Transverse colon (tissue), 4 donors: ENCODE results near the gene KLHL21. TPM values are rescaled to one million over a fixed set of nuclear protein-coding genes. Genes with fewer than 3 reads are reported as not detected.

Source experiments
- DNase-seq: peaks from one replicate; pipeline ENCODE4 v3.0.0-alpha.2; 2019
- H3K27ac ChIP-seq, 4 donors: fragments of 200-600 bp; sonication (generic); 2 replicates each; pipeline ENCODE4 v1.5.1; 2016 to 2018; ENCODE audit warnings: inconsistent platforms in 4 of 4
- H3K27me3 ChIP-seq: fragments of 200-600 bp; sonication (generic); 2 replicates; pipeline ENCODE4 v1.5.1; 2017; ENCODE audit warnings: inconsistent platforms
- H3K36me3 ChIP-seq, 4 donors: fragments of 200-600 bp; sonication (generic); 2 replicates each; pipeline ENCODE4 v1.5.1; 2017 to 2019; ENCODE audit warnings: inconsistent platforms in 4 of 4
- H3K4me1 ChIP-seq, 4 donors: fragments of 200-600 bp; sonication (generic); 2 replicates each; pipeline ENCODE4 v1.5.1; 2017 to 2020; ENCODE audit warnings: inconsistent platforms in 4 of 4
- H3K4me3 ChIP-seq, 4 donors: fragments of 200-600 bp; sonication (generic); 1 replicate in 1 of 4; 2 replicates in 3 of 4; pipeline versions ENCODE4 v1.5.1 to v1.6.1; 2017 to 2019; ENCODE audit warnings: inconsistent platforms in 4 of 4
- H3K9me3 ChIP-seq, 2 donors: fragments of 200-600 bp; sonication (generic); 2 replicates each; pipeline ENCODE4 v1.5.1; 2017 to 2019; ENCODE audit warnings: inconsistent platforms in 2 of 2
- CTCF ChIP-seq, 5 experiments: fragments of 200-600 bp in 3 of 5; fragments of 450-650 bp in 2 of 5; sonication (generic) in 3 of 5; IDR thresholded peaks; 1 replicate in 2 of 5; 2 replicates in 3 of 5; pipeline ENCODE4 v1.5.1; 2016 to 2017; ENCODE audit warnings: antibody characterized with exemption in 5 of 5, inconsistent platforms in 3 of 5, mild to moderate bottlenecking in 2 of 5, moderate library complexity in 1 of 5
- EP300 ChIP-seq: sonication (generic); formaldehyde crosslinking; IDR thresholded peaks from one replicate; pipeline ENCODE4 v1.6.1; 2017; ENCODE audit warnings: antibody characterized with exemption, low read depth
- POLR2A ChIP-seq: fragments of 450-650 bp; IDR thresholded peaks from one replicate; pipeline ENCODE4 v1.6.1; 2016; ENCODE audit warnings: antibody characterized with exemption, mild to moderate bottlenecking, moderate library complexity
- POLR2AphosphoS5 ChIP-seq, 3 donors: sonication (generic); formaldehyde crosslinking; IDR thresholded peaks; one replicate each; pipeline ENCODE4 v1.6.1; 2016; ENCODE audit warnings: antibody characterized with exemption in 3 of 3
- WGBS, 2 donors: methylation state at CpG; one replicate each; pipeline ENCODE4 v1.1.5; 2018; ENCODE audit warnings: low coverage in 1 of 2; 5-methylcytosine and 5-hydroxymethylcytosine counted together
- in situ Hi-C, 4 donors: fragments of 200-750 bp; cut with MboI; loops; one replicate each; pipeline versions ENCODE4 v1.15.0 to v1.15.1; 2017; ENCODE audit warnings: low sequenced_read_pairs in 3 of 4, low pct_ligation_motif_present in 1 of 4, low pct_unique_long_range_greater_than_20kb in 1 of 4
- intact Hi-C: fragments of 100-400 bp; cut with DNase I; formaldehyde crosslinking; loops from one replicate; pipeline ENCODE4 v1.15.1; 2023; ENCODE audit warnings: low total_unique reads
- total RNA-seq, 4 donors: library from RNA; depleted of rRNA; stranded (reverse); fragments of >200 nt; gene quantifications; one replicate each; pipeline ENCODE4 v1.1.0, GENCODE V29; 2016

KLHL21 gene
- total RNA-seq, 4 donors from 2014 or later: 23.6 to 67.7 (median 36.1) TPM

GRCh38 chr1:6579374-6580118, 23.1 kb downstream of the KLHL21 start, which contains the start of gene ZBTB48:
TSS of gene ZBTB48 (plus strand) at chr1:6579994. CDS start at chr1:6580610, 616 bp downstream.
- no peaks in the 10 kb centered on the region for H3K36me3 ChIP-seq
- peak within 1 kb of the TSS; percentile 55 to 99 (median 84) for H3K4me3 ChIP-seq
- H3K4me1 ChIP-seq: peaks cover 17 to 37% (median 35%) of the 10 kb centered on the region in 4 donors
- intact Hi-C loops (no loop called here), in situ Hi-C loops (loop anchor here in 1 of 4 donors (10.0 kb wide), 1 partner anchor 45 kb away; the partner anchor contains the start of gene THAP3)
- WGBS, 2 donors: 0 to 16% methylated on average over 9 to 43 of the region's 58 CpGs
- H3K27ac ChIP-seq: peak within 1 kb of the TSS; percentile 89 to 98 (median 96)
- no peaks in the 10 kb centered on the region for H3K27me3 ChIP-seq
- TF ChIP-seq POLR2A (peak; percentile 96), POLR2AphosphoS5 (IDR thresholded peaks at IDR 0.05) (peak; percentile 99), CTCF (IDR thresholded peaks at IDR 0.05) (no peak), EP300 (no peak)
- H3K9me3 ChIP-seq: no peaks in the 10 kb centered on the region
- peak; percentile 100 for DNase-seq

- in situ Hi-C loops: loop anchor here in 1 of 4 donors (10.0 kb wide), 1 partner anchor 46 kb away; the partner anchor contains the start of gene THAP3
- Histone ChIP-seq H3K36me3 (no peaks in the 10 kb centered on the region), H3K4me3 (no peak overlapping the region), H3K27ac (peak overlapping the region; percentile 89 to 98 (median 96)), H3K4me1 (peaks cover 17 to 37% (median 35%) of the 10 kb centered on the region in 4 donors), H3K9me3 (no peaks in the 10 kb centered on the region), H3K27me3 (no peaks in the 10 kb centered on the region)
- intact Hi-C loops: no loop called here
- TF ChIP-seq CTCF (IDR thresholded peaks at IDR 0.05): no peak
- TF ChIP-seq EP300: no peak
- TF ChIP-seq POLR2AphosphoS5 (IDR thresholded peaks at IDR 0.05): no peak
- TF ChIP-seq POLR2A: no peak
- DNase-seq: no peak
- WGBS, 2 donors: 88% methylated on average over 14 of the region's 14 CpGs; no CpG with 5 or more reads in 1 of the 2 donors
These were observed 23.9 kb downstream of the KLHL21 start for GRCh38 chr1:6578624-6579373.

- intact Hi-C loops (no loop called here), in situ Hi-C loops (loop anchor here in 1 of 4 donors (10.0 kb wide), 1 partner anchor 47 kb away; the partner anchor contains the start of gene THAP3)
- peak overlapping the region in 1 of 4 donors; percentile 98 for H3K27ac ChIP-seq
These were observed 24.7 kb downstream of the KLHL21 start for GRCh38 chr1:6577831-6578525.

More at GRCh38 chr1:6577831-6578525, 24.7 kb downstream of the KLHL21 start:
- no peaks in the 10 kb centered on the region for H3K9me3 ChIP-seq
- no peaks in the 10 kb centered on the region for H3K27me3 ChIP-seq
- 69 to 78% methylated on average over 2 to 6 of the region's 6 CpGs for WGBS, 2 donors
- no peak for DNase-seq
- H3K36me3 ChIP-seq: no peaks in the 10 kb centered on the region
- peaks cover 17 to 33% (median 32%) of the 10 kb centered on the region in 4 donors for H3K4me1 ChIP-seq
- TF ChIP-seq EP300: no peak
- no peak for TF ChIP-seq CTCF (IDR thresholded peaks at IDR 0.05)
- no peak for TF ChIP-seq POLR2A
- TF ChIP-seq POLR2AphosphoS5 (IDR thresholded peaks at IDR 0.05): no peak
- H3K4me3 ChIP-seq: no peak overlapping the region
